ENCODE data around the gene NMT2. TPM values are rescaled to one million over a fixed set of nuclear protein-coding genes. Genes with fewer than 3 reads are reported as not detected.
A peak's percentile ranks its signal among the peaks of the same experiment; 100 is the strongest.

Gene NMT2
- polyA plus RNA-seq, 1 donor = 15.5 TPM

DNA sequence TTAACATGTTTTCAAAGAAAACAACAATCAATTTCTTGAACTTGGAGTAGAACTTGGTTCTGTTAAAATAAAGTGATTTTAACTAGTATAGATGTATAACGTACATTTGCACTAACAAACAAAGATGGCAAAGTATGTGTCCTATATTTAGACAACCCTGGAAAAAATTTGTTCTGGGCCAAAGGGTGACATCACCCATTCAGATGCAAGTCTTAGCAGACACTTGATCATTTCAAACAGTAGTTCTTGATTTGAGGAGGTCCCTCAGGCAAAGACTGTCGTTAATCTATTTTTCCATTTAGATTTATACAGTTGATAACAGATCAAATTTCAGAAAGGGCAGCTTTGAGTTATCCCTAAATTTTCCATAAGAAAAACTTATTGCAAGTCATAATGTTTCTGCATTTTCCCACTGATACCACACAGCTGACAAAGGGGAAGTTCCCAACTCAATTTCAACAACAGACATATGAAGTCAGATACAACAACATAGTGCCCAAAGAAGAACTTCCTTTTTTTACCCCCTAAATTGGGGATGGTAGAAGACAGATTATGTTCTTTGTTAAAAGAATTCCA lies 5.2 kb downstream of the NMT2 start:
- H3K27ac ChIP-seq (ENCODE audit: low read length) = no peak overlapping the region
- no peaks in the 10 kb centered on the region for H3K4me1 ChIP-seq (ENCODE audit: control insufficient read depth, insufficient read depth, low read length)
- H3K4me3 ChIP-seq (ENCODE audit: low read length) = no peak overlapping the region
- no peaks in the 10 kb centered on the region for H3K9me3 ChIP-seq (ENCODE audit: control insufficient read depth, low read depth, low read length)
- H3K36me3 ChIP-seq (ENCODE audit: control insufficient read depth, insufficient read depth, low read length) = no peaks in the 10 kb centered on the region
- no peaks in the 10 kb centered on the region for H3K27me3 ChIP-seq (ENCODE audit: control insufficient read depth, insufficient read depth, low read length)
- DNase-seq = no peak
- 70% methylated on average over 2 of the region's 2 CpGs for whole genome bisulfite sequencing (ENCODE audit: insufficient coverage, low lambda C conversion rate)

DNA sequence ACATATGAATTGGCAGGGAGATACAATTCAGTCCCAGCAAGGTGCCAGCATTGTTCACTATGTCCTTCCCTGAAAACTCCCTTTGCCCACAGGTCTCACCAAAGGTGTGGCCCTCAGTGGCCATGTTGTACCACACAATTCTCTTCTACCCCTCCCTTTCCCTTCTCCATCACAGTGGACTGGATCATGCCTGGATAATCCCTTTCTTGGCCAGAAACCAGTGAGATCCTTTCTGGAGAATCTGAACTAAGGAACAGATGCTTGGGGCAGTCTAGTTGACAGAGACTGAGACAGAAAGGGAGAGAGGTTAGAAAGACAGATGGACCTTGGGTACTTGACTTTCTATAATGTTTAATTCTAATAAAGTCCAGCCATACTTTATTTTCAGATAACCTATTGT lies 9.5 kb downstream of the NMT2 start:
- no peak overlapping the region for H3K4me3 ChIP-seq (ENCODE audit: low read length)
- no peaks in the 10 kb centered on the region for H3K36me3 ChIP-seq (ENCODE audit: control insufficient read depth, insufficient read depth, low read length)
- no peaks in the 10 kb centered on the region for H3K27me3 ChIP-seq (ENCODE audit: control insufficient read depth, insufficient read depth, low read length)
- DNase-seq = no peak
- H3K27ac ChIP-seq (ENCODE audit: low read length) = no peak overlapping the region
- H3K4me1 ChIP-seq (ENCODE audit: control insufficient read depth, insufficient read depth, low read length) = no peaks in the 10 kb centered on the region
- H3K9me3 ChIP-seq (ENCODE audit: control insufficient read depth, low read depth, low read length) = no peaks in the 10 kb centered on the region

- no peaks in the 10 kb centered on the region for H3K9me3 ChIP-seq (ENCODE audit: control insufficient read depth, low read depth, low read length)
- no peak overlapping the region for H3K27ac ChIP-seq (ENCODE audit: low read length)
- H3K4me3 ChIP-seq (ENCODE audit: low read length) = no peak overlapping the region
- H3K27me3 ChIP-seq (ENCODE audit: control insufficient read depth, insufficient read depth, low read length) = no peaks in the 10 kb centered on the region
- WGBS (ENCODE audit: insufficient coverage, low lambda C conversion rate) = no CpG with 5 or more reads among the region's 2 CpGs
- no peaks in the 10 kb centered on the region for H3K4me1 ChIP-seq (ENCODE audit: control insufficient read depth, insufficient read depth, low read length)
- H3K36me3 ChIP-seq (ENCODE audit: control insufficient read depth, insufficient read depth, low read length) = no peaks in the 10 kb centered on the region
- no peak for DNase-seq
These were observed 10.0 kb downstream of the NMT2 start for GRCh38 chr10:15158448-15158847.

DNA sequence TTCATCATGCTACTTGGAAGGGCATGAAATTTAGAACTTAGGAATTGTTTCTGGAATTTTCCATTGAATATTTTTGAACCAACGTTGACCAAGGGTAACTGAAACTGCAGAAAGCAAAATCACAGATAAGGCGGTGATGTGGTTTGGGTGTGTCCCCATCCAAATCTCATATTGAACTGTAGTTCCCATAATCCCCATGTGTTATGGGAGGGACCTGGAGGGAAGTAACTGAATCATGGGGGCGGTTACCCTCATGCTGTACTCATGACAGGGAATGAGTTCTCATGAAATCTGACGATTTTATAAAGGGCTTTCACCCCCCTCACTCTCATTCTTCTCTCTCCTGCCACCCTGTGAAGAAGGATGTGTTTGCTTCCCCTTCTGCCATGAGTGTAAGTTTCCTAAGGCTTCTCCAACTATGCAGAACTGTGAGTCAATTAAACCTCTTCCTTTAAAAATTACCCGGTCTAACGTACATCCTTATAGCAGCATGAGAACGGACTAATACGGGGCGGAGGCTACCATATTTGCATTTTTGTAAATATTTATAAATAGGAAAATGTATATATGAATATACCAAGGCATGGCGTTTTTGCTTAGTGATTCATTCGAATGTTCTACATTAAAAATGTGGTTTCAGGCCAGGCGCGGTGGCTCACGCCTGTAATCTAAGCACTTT lies 12.4 kb downstream of the NMT2 start:
- Histone ChIP-seq H3K27ac (ENCODE audit: low read length) (no peak overlapping the region), H3K4me1 (ENCODE audit: control insufficient read depth, insufficient read depth, low read length) (no peaks in the 10 kb centered on the region), H3K9me3 (ENCODE audit: control insufficient read depth, low read depth, low read length) (no peaks in the 10 kb centered on the region), H3K36me3 (ENCODE audit: control insufficient read depth, insufficient read depth, low read length) (no peaks in the 10 kb centered on the region), H3K4me3 (ENCODE audit: low read length) (no peak overlapping the region), H3K27me3 (ENCODE audit: control insufficient read depth, insufficient read depth, low read length) (no peaks in the 10 kb centered on the region)
- WGBS (ENCODE audit: insufficient coverage, low lambda C conversion rate) = 100% methylated on average over 1 of the region's 14 CpGs
- DNase-seq = no peak

GRCh38 chr10:15152556-15152955 lies 15.9 kb downstream of the NMT2 start:
- Histone ChIP-seq H3K9me3 (ENCODE audit: control insufficient read depth, low read depth, low read length) (peaks cover 6% of the 10 kb centered on the region), H3K27ac (ENCODE audit: low read length) (peak overlapping the region; percentile 29), H3K4me3 (ENCODE audit: low read length) (no peak overlapping the region), H3K4me1 (ENCODE audit: control insufficient read depth, insufficient read depth, low read length) (no peaks in the 10 kb centered on the region), H3K36me3 (ENCODE audit: control insufficient read depth, insufficient read depth, low read length) (no peaks in the 10 kb centered on the region), H3K27me3 (ENCODE audit: control insufficient read depth, insufficient read depth, low read length) (no peaks in the 10 kb centered on the region)
- DNase-seq = peak in 1 of 2 donors; percentile 23

DNA sequence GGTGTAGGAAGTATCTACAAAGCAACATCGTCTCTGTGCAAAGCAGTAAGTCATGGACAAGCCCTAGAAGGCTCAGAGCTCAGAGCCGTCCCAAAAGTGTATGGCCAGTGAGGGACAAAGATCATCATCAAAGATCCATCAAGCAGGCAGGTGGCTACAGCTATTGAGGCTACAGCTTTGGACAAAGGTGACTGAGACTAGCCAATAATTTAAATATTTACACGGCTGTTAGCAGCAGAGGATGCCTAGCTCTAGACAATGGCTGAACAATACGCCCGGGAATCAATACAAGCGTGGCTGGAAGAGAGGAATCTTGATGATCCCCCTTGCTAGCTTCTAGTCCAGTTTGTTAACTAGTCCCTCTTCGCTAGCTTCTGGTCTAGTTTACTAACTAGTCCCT lies 17.9 kb downstream of the NMT2 start:
- Histone ChIP-seq H3K36me3 (ENCODE audit: control insufficient read depth, insufficient read depth, low read length) (no peaks in the 10 kb centered on the region), H3K4me3 (ENCODE audit: low read length) (no peak overlapping the region), H3K4me1 (ENCODE audit: control insufficient read depth, insufficient read depth, low read length) (no peaks in the 10 kb centered on the region), H3K27ac (ENCODE audit: low read length) (no peak overlapping the region), H3K27me3 (ENCODE audit: control insufficient read depth, insufficient read depth, low read length) (no peaks in the 10 kb centered on the region), H3K9me3 (ENCODE audit: control insufficient read depth, low read depth, low read length) (peaks cover 6% of the 10 kb centered on the region)
- DNase-seq = no peak
- WGBS (ENCODE audit: insufficient coverage, low lambda C conversion rate) = 100% methylated on average over 1 of the region's 7 CpGs

GRCh38 chr10:15149042-15149771 lies 19.3 kb downstream of the NMT2 start:
- Histone ChIP-seq H3K9me3 (ENCODE audit: control insufficient read depth, low read depth, low read length) (peaks cover 6% of the 10 kb centered on the region), H3K4me3 (ENCODE audit: low read length) (no peak overlapping the region), H3K4me1 (ENCODE audit: control insufficient read depth, insufficient read depth, low read length) (no peaks in the 10 kb centered on the region), H3K27ac (ENCODE audit: low read length) (no peak overlapping the region), H3K27me3 (ENCODE audit: control insufficient read depth, insufficient read depth, low read length) (no peaks in the 10 kb centered on the region), H3K36me3 (ENCODE audit: control insufficient read depth, insufficient read depth, low read length) (no peaks in the 10 kb centered on the region)
- WGBS (ENCODE audit: insufficient coverage, low lambda C conversion rate) = no CpG with 5 or more reads among the region's 10 CpGs
- no peak for DNase-seq

GRCh38 chr10:15147594-15148392 lies 20.7 kb downstream of the NMT2 start:
- no peak for DNase-seq
- Histone ChIP-seq H3K27me3 (ENCODE audit: control insufficient read depth, insufficient read depth, low read length) (no peaks in the 10 kb centered on the region), H3K9me3 (ENCODE audit: control insufficient read depth, low read depth, low read length) (peaks cover 6% of the 10 kb centered on the region), H3K4me1 (ENCODE audit: control insufficient read depth, insufficient read depth, low read length) (no peaks in the 10 kb centered on the region), H3K4me3 (ENCODE audit: low read length) (no peak overlapping the region), H3K27ac (ENCODE audit: low read length) (no peak overlapping the region), H3K36me3 (ENCODE audit: control insufficient read depth, insufficient read depth, low read length) (no peaks in the 10 kb centered on the region)
- WGBS (ENCODE audit: insufficient coverage, low lambda C conversion rate) = 94% methylated on average over 2 of the region's 4 CpGs

GRCh38 chr10:15146366-15146765 lies 22.1 kb downstream of the NMT2 start:
- H3K27ac ChIP-seq (ENCODE audit: low read length) = no peak overlapping the region
- H3K27me3 ChIP-seq (ENCODE audit: control insufficient read depth, insufficient read depth, low read length) = no peaks in the 10 kb centered on the region
- no peak for DNase-seq
- H3K9me3 ChIP-seq (ENCODE audit: control insufficient read depth, low read depth, low read length) = peaks cover 6% of the 10 kb centered on the region
- H3K4me1 ChIP-seq (ENCODE audit: control insufficient read depth, insufficient read depth, low read length) = peaks cover 3% of the 10 kb centered on the region
- no peaks in the 10 kb centered on the region for H3K36me3 ChIP-seq (ENCODE audit: control insufficient read depth, insufficient read depth, low read length)
- no peak overlapping the region for H3K4me3 ChIP-seq (ENCODE audit: low read length)
- WGBS (ENCODE audit: insufficient coverage, low lambda C conversion rate) = no CpG with 5 or more reads among the region's 7 CpGs

- Histone ChIP-seq H3K9me3 (ENCODE audit: control insufficient read depth, low read depth, low read length) (peaks cover 6% of the 10 kb centered on the region), H3K4me3 (ENCODE audit: low read length) (no peak overlapping the region), H3K27ac (ENCODE audit: low read length) (no peak overlapping the region), H3K27me3 (ENCODE audit: control insufficient read depth, insufficient read depth, low read length) (no peaks in the 10 kb centered on the region), H3K4me1 (ENCODE audit: control insufficient read depth, insufficient read depth, low read length) (peaks cover 3% of the 10 kb centered on the region), H3K36me3 (ENCODE audit: control insufficient read depth, insufficient read depth, low read length) (peaks cover 7% of the 10 kb centered on the region)
- no peak for DNase-seq
- WGBS (ENCODE audit: insufficient coverage, low lambda C conversion rate) = no CpG with 5 or more reads among the region's 4 CpGs
These were observed 23.7 kb downstream of the NMT2 start for GRCh38 chr10:15144788-15145187.
